Esophagus squamous epithelium (tissue), 5 donors: ENCODE measurements around the gene BACE1. TPM values are rescaled to one million over a fixed set of nuclear protein-coding genes. Genes with fewer than 3 reads are reported as not detected.

Source experiments
- DNase-seq: peaks from one replicate; lab custom pipeline; 2025; lab: John Stamatoyannopoulos, UW
- H3K27ac ChIP-seq, 4 donors: fragments of 200-600 bp; sonication (generic); one replicate each; pipeline ENCODE4 v1.5.1; 2016 to 2019; ENCODE audit warnings: mild to moderate bottlenecking in 1 of 4
- H3K27me3 ChIP-seq, 4 donors: fragments of 200-600 bp; sonication (generic); 1 replicate in 3 of 4; 2 replicates in 1 of 4; pipeline versions ENCODE4 v1.5.1 to v1.6.0; 2017 to 2021; ENCODE audit warnings: antibody characterized with exemption in 1 of 4
- H3K36me3 ChIP-seq, 3 donors: fragments of 200-600 bp; sonication (generic); one replicate each; pipeline ENCODE4 v1.5.1; 2016 to 2019
- H3K4me1 ChIP-seq, 3 donors: fragments of 200-600 bp; sonication (generic); one replicate each; pipeline ENCODE4 v1.5.1; 2017 to 2019
- H3K4me3 ChIP-seq, 4 donors: fragments of 200-600 bp; sonication (generic); 1 replicate in 3 of 4; 2 replicates in 1 of 4; pipeline ENCODE4 v1.5.1; 2016 to 2019; ENCODE audit warnings: mild to moderate bottlenecking in 2 of 4, moderate library complexity in 1 of 4
- H3K9me3 ChIP-seq, 3 donors: fragments of 200-600 bp; sonication (generic); one replicate each; pipeline ENCODE4 v1.5.1; 2016 to 2019
- POLR2A ChIP-seq, 4 donors: fragments of 450-650 bp; IDR thresholded peaks; one replicate each; pipeline ENCODE4 v1.6.1; 2017; ENCODE audit warnings: antibody characterized with exemption in 4 of 4, mild to moderate bottlenecking in 4 of 4, moderate library complexity in 3 of 4
- WGBS, 2 donors: methylation state at CpG; one replicate each; pipeline ENCODE4 v1.1.5; 2018; 5-methylcytosine and 5-hydroxymethylcytosine counted together
- intact Hi-C: fragments of 100-400 bp; cut with DNase I; formaldehyde crosslinking; loops from one replicate; pipeline ENCODE4 v1.15.0; 2022
- total RNA-seq, 4 donors: library from RNA; depleted of rRNA; stranded (reverse); fragments of >200 nt; gene quantifications; one replicate each; pipeline ENCODE4 v1.1.0, GENCODE V29; 2016
- TF ChIP-seq, protein P1 (sequence below), 6 experiments: fragments of 450-650 bp in 4 of 6; fragments of 200-600 bp in 2 of 6; sonication (generic) in 2 of 6; IDR thresholded peaks; one replicate each; pipeline ENCODE4 v1.5.1; 2016 to 2019; ENCODE audit warnings: antibody characterized with exemption in 6 of 6, mild to moderate bottlenecking in 4 of 6, moderate library complexity in 4 of 6
- donor health status: DM: yes; HTN: yes; CAD: no.

The BACE1 gene
- total RNA-seq, 4 donors from 2014 or later, result 7.0 to 16.9 (median 13.9) TPM

DNA sequence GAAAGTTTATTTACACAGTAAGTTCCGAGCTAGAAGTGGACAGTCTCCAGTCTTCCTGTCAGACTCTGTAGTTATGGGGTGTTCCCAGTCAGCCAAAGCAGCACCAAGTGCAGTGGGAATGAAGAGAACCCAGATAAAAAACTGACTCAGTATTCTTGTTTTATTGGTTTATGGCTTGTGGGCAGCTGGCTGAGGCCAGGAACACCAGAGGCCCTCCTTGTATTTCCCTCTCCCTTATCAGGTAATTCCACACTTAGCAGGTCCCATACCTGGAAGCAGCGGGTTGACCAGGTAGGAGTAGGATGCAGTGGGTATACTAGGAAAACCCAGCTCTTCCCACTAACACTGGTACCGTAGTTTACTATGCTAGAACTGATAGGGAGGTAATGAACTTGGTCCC, 28.4 kb downstream of the BACE1 start:
- WGBS, 2 donors, result 86 to 91% methylated on average over 3 of the region's 3 CpGs
- H3K36me3 ChIP-seq, result peaks cover 6 to 100% (median 20%) of the 10 kb centered on the region in 3 donors
- no peaks in the 10 kb centered on the region for H3K9me3 ChIP-seq
- H3K27ac ChIP-seq, result no peak overlapping the region
- H3K4me3 ChIP-seq, result no peak overlapping the region
- no peaks in the 10 kb centered on the region for H3K27me3 ChIP-seq
- intact Hi-C loops, result no loop called here
- no peaks in the 10 kb centered on the region for H3K4me1 ChIP-seq
- no peak for TF ChIP-seq POLR2A (IDR thresholded peaks at IDR 0.05)
- TF ChIP-seq, protein P1, sequence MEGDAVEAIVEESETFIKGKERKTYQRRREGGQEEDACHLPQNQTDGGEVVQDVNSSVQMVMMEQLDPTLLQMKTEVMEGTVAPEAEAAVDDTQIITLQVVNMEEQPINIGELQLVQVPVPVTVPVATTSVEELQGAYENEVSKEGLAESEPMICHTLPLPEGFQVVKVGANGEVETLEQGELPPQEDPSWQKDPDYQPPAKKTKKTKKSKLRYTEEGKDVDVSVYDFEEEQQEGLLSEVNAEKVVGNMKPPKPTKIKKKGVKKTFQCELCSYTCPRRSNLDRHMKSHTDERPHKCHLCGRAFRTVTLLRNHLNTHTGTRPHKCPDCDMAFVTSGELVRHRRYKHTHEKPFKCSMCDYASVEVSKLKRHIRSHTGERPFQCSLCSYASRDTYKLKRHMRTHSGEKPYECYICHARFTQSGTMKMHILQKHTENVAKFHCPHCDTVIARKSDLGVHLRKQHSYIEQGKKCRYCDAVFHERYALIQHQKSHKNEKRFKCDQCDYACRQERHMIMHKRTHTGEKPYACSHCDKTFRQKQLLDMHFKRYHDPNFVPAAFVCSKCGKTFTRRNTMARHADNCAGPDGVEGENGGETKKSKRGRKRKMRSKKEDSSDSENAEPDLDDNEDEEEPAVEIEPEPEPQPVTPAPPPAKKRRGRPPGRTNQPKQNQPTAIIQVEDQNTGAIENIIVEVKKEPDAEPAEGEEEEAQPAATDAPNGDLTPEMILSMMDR (IDR thresholded peaks at IDR 0.05), result no peak
- DNase-seq, result no peak

DNA sequence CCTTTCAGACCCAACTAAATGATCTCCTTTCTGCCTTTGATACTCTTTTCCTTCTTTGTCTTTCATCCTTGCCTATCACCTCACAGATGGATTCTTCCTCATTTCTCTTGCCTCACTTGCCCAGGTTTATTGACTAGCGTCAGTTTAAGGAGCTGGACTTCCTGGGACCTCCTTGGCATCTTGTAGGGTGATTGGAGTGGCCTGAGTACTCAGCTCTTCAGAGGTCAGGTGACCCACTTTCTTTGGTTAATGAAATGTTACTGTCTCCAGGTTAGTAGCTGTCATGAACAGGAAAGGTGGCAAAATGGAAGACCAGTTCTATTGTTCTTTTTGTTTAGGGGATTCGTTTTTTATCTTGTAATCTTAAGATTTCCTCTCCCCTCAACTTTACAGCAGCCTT, 29.5 kb downstream of the BACE1 start:
- WGBS, 2 donors, result 65 to 73% methylated on average over 2 of the region's 2 CpGs
- Histone ChIP-seq H3K4me1 (no peaks in the 10 kb centered on the region), H3K27ac (no peak overlapping the region), H3K27me3 (no peaks in the 10 kb centered on the region), H3K4me3 (no peak overlapping the region), H3K36me3 (peaks cover 12 to 100% (median 20%) of the 10 kb centered on the region in 3 donors), H3K9me3 (no peaks in the 10 kb centered on the region)
- DNase-seq, result no peak
- intact Hi-C loops, result no loop called here
- TF ChIP-seq POLR2A (IDR thresholded peaks at IDR 0.05), result no peak
- TF ChIP-seq, protein P1 (IDR thresholded peaks at IDR 0.05), result no peak

DNA sequence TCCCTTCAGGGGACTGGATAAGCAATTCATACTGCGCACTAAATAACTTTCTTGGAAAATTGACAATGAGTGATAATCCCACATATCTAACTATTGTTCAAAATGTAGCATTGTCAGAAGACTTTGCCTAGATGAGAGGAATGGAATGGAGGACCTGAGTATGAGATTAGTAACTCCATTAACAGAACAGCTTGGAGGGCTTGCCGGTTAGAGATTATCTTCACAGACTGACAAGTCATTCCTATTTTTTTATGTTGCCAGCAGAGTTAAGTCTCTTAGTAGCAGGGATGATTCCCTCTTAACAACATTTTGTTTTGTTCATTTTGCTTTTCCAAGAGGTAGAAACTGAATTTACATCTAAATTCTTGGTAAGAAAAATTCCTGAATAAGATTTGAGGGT, 32.0 kb downstream of the BACE1 start:
- intact Hi-C loops, result no loop called here
- WGBS, 2 donors, result 95 to 100% methylated on average over 2 of the region's 2 CpGs
- no peak overlapping the region for H3K4me3 ChIP-seq
- TF ChIP-seq POLR2A (IDR thresholded peaks at IDR 0.05), result no peak
- TF ChIP-seq, protein P1 (IDR thresholded peaks at IDR 0.05), result no peak
- no peak overlapping the region for H3K27ac ChIP-seq
- H3K4me1 ChIP-seq, result peaks cover 0 to 12% (median 7%) of the 10 kb centered on the region in 3 donors
- no peaks in the 10 kb centered on the region for H3K27me3 ChIP-seq
- peaks cover 7 to 93% (median 20%) of the 10 kb centered on the region in 3 donors for H3K36me3 ChIP-seq
- no peak for DNase-seq
- H3K9me3 ChIP-seq, result no peaks in the 10 kb centered on the region

DNA sequence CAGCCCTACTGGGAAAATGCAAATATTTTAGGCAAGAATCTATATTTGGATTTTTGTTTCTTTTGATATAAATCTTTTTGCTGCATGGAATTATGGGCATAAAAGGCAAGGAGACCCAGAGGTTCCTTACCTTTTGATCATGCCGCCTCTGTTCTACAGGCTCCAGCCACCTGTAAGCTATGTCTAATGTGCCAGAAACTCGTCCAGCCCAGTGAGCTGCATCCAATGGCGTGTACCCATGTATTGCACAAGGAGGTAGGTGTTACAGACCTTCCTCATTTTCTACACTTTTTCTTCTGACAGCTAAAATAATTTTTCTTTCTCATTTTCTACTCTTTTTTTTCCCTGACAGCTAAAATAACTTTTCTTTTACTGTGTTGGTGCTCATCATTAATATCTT, 33.1 kb downstream of the BACE1 start:
- intact Hi-C loops, result no loop called here
- peaks cover 0 to 12% (median 11%) of the 10 kb centered on the region in 3 donors for H3K4me1 ChIP-seq
- WGBS, 2 donors, result 86 to 90% methylated on average over 3 of the region's 3 CpGs
- H3K36me3 ChIP-seq, result peaks cover 7 to 82% (median 20%) of the 10 kb centered on the region in 3 donors
- H3K27me3 ChIP-seq, result no peaks in the 10 kb centered on the region
- no peaks in the 10 kb centered on the region for H3K9me3 ChIP-seq
- H3K27ac ChIP-seq, result no peak overlapping the region
- DNase-seq, result no peak
- H3K4me3 ChIP-seq, result no peak overlapping the region
- no peak for TF ChIP-seq POLR2A (IDR thresholded peaks at IDR 0.05)
- TF ChIP-seq, protein P1 (IDR thresholded peaks at IDR 0.05), result no peak

DNA sequence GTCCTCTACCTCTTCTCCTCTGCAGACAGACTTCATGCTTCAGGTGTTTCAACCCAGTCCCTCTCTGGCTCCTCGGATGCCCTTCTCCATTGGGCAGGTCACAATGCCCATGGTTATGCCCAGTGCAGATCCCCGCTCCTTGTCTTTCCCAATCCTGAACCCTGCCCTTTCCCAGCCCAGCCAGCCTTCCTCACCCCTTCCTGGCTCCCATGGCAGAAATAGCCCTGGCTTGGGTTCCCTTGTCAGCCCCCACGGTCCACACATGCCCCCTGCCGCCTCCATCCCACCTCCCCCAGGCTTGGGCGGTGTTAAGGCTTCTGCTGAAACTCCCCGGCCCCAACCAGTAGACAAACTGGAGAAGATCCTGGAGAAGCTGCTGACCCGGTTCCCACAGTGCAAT, 34.2 kb downstream of the BACE1 start:
- Histone ChIP-seq H3K4me1 (peaks cover 0 to 12% (median 11%) of the 10 kb centered on the region in 3 donors), H3K9me3 (no peaks in the 10 kb centered on the region), H3K4me3 (no peak overlapping the region), H3K27me3 (no peaks in the 10 kb centered on the region), H3K27ac (no peak overlapping the region), H3K36me3 (peaks cover 7 to 71% (median 13%) of the 10 kb centered on the region in 3 donors)
- DNase-seq, result no peak
- intact Hi-C loops, result no loop called here
- TF ChIP-seq, protein P1 (IDR thresholded peaks at IDR 0.05), result no peak
- TF ChIP-seq POLR2A (IDR thresholded peaks at IDR 0.05), result no peak
- WGBS, 2 donors, result 91 to 93% methylated on average over 6 to 7 of the region's 7 CpGs
